GM18870 (cell line): ENCODE results near the gene GAPDHS.

ENCODE experiments used
- ATAC-seq: cut with Tn5 transposase; IDR thresholded peaks from one replicate; pipeline ENCODE4 v1.9.1; 2021; ENCODE audit warnings: moderate library complexity; ENCODE audit not compliant: unreplicated experiment

Gene GAPDHS

DNA sequence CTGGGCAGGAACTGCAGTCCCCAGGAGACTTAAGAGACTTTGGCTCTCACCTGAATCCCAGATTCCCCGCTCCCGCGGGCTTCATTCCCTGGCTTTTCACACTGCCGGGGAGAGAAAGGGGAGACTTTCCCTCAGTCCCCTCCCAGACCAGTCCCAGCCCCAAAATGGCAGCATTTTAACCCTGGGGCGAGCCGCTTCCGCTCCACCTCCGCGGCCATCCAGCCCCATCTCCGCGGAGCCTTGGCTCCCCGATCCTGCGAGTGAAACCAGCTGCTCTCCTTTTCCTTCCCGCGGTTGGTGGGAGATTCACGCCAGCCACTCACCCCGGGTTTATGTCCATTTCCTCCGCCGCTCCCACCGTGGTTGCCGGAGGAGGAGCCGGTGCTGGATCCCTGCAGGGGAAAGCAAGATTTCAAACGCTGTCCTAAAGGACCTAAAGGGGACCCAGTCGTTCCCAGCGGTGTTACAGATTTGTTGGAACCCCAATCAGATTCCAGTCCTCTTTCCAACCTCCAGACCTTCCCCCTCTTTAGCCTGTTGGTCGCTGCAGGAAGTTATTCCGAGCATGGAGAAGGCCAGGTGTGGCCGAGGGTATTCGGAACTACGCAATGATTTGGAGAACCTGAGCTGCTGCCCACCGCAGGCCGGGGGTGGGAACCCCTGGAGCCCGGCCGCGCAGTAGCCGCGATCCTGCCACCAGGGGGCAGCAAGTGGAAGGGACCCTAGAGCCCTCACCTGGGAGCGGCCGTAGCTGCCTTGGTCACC lies 23.2 kb upstream of the GAPDHS start:
- no peak for ATAC-seq

DNA sequence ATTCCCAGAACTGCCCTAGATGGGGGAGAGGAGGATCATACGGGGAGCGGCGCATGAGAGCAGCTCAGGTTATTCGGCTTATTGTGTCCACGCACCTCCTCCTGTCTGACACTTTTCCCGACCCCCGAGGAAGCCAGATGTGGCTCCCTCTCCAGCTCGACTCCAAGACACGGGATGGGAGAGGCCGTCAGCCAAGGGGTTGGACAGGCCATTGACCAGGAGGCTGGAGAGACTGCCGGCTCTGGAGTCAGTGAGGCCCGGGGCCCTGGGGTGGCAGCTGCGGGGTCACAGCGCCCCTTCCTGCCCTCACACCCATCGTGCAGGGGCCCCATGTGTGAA lies 22.7 kb upstream of the GAPDHS start:
- no peak for ATAC-seq

DNA sequence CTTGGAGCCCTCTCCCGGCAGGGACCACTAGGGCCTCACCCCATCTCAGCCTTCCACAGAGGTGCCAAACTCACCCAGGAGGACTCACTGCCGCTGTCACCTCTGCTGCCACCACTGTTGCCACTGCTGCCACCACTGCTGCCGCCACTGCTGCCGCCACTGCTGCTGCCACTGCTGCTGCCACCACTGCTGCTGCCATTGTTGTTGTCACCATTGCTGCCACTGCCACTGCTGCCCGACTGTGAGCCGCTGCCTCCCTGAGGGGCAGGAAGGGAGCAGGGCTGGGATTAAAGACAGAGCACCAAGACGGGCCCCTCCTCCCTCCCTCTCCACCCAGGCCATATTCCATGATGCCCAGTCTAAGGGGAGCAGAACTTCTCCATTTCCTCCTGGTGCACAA lies 21.9 kb upstream of the GAPDHS start:
- ATAC-seq, result no peak

DNA sequence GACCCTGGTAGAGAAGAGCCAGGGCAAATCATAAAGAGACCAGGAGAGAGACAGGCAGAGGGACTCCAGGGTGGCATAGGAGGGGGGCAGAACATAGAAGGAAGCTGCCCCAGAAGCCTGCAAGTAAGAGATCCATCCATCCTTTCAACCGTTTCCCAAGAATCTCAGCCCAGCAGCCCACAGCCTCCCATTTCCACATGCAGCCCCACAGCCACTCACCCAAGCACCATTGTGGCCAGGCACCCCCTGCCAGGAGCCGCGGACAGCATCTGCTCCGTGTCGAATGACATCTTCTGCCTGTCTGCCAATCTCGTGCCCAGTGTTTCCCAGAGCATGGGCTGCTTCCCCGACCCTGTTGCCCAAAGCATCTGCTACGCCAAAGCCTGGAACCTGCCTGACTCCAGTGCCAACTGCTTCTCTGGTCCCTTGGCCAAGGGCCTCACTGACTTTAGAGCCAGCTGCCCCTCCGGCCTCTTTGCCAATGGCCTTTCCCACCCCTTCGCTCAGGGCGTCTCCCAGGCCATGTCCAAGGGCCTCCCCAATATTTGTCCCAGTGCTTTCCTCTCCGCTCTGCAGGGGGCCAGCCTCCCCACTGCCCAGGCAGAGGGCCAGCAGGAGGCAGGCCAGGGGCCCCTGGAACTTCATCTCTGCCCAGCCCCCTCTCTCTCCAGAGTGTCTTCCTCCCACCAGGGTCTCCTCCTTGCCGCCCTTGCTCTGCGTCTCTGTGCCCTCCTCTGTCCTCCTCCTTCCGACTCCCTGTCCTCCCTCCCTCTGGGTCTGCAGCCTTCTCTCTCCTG lies 20.2 kb upstream of the GAPDHS start:
- no peak for ATAC-seq

DNA sequence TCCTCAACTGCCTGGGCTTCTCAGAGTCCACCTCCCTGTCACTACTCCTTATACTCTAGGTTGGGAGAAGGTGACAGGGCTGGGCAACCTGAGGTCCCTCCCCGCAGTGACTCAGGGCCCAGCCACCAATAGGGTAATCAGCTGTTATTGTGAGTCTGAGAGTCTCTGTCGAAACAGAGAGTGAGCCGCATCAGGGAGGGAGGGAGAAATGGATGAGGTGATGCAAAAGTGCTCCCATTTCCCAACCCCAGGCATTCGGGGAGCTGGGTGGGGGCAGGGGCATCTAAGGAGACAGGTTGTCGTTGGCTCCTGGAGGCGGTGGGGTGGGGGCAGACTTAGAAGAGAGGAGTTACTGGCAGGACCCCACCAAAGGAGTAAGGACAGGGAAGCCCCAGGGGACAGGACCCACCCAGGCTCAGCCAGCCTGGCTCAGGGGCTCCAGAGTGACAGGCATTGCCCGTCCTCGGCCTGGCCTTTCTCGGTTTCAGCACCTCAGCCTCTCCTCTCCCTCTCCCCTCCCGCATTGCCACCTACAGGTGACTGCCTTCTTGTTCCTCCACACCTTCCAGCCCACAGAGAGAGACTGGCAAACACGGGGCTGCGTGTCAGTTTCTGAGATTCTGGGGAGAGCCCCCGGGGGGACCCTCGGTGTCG lies 19.5 kb upstream of the GAPDHS start, which contains the start of gene DMKN:
DMKN (minus strand) TSS at position 22 of the 654 bp plus-strand sequence. CDS start 174 bp downstream, outside the sequence.
- no peak for ATAC-seq

DNA sequence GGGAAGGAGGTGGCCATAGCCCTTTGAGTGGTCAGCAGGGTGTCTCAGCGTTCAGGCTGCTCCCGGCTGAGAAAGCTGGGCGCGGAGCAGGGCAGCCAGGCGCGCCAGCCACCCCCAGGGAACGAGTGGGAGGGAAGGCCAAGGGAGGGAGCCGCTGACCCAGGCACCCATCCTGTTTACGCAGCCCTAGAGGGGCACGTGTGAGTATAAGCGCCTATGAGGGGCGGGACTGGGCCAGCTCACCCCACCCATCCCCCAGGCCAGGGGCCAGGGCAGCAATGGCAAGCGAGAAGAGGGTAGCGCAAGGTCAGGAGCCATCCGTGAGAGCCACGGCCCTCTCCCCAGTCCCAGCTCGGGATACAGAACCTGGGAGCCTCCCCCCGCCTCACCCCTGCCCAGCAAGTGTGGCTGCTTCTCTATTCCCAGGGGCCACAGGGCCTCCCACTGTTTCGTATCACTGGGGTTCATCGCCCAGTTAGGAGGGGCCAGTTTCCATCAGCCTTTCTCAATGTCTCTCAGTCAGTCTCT lies 18.9 kb upstream of the GAPDHS start:
- no peak for ATAC-seq

DNA sequence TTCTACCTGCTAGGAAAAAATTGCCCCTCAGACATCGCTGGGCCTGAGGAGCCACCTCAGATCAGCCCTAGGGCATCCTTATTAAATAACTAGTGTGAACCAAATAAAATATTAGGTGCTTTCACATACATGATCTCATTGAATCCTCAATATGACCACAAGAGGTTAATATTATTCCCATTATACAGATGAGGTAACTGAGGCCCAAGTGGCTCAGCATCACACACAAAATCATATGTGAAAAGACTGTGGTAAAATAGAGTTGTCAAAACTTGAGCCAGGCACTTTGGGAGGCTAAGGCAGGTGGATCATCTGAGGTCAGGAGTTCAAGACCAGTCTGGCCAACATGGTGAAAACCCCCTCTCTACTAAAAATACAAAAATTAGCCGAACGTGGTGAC lies 16.9 kb upstream of the GAPDHS start:
- no peak for ATAC-seq

DNA sequence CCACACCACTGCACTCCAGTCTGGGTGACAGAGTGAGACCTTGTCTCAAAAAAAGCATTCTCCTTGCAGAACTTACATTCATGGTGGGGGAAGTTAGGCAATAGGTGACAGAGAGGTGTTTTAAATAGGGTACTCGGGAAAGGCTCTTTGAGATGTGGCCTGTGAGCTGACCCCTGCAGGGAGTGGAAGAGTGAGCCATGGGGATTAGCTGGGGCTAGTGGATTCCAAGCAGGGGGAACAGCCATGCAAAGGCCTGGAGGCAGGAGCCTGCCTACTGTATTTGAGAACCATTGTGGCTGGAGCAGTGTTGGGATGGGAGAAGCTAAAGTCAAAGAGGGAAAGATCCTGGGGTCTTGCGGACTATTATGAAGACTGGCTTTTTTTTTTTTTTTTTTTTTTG lies 15.9 kb upstream of the GAPDHS start:
- no peak for ATAC-seq

DNA sequence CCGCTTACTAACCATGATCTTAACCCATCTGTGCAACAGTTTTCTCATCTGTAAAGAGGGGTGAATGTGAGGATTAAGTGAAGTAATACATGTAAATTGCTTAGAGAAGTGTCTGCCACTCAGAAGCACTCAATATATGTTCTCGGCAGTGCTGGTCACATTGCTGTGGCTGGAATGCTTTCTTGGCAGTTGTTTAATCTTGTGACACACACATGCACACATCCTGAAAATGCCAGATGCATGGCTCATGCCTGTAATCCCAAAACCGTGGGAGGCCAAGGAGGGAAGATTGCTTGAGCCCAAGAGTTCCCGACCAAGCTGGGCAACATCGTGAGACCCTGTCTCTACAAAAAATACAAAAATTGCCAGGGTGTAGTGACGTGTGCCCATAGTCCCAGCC lies 14.9 kb upstream of the GAPDHS start:
- no peak for ATAC-seq

DNA sequence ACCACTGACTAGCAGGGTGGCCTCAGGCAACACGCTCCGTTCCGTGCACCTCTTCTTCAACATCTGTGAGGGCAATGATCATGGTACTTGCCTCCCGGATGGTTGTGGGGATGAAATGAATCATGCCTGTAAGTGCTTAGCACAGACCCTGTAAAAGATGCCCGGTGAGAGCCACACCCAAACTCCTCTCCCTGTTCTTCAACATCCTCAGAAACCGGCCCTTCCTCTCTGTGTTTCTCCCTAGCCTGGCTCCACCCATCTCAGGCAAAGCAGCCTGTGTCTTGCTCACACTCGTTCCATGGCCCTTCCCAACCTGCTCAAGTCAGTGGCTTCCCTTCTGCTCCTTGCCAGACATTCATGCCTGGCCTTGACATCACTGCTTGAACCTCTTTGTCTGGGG lies 14.0 kb upstream of the GAPDHS start:
- ATAC-seq, result no peak

DNA sequence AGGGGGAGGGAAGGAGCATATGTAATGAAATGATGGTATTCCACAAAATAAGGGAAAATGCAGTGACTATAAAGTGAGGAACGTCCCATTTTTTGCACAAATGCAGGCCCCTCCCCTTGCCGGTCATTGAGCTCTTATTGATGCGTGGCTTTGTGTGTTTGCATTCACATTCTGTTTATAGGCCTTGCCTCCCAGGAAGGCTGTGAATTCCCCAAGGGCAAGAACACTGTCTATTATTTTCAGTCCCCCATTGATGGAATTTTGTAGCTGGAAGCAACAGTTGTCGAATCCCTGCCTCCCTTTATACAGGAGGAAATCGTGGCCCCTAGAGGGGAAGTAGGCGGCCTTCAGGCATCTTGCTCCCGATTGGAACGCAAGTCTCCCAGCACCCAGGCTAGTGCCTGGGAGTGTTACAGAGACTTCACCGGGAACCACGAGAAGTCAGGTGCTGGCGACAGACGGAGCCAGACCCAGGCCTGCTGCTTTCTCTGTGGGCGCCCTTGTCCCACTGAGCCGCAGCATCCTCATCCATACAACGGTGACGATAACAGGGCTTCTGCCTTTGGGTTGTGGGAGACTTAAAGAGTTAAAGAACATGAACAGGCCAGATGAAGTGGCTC lies 12.0 kb upstream of the GAPDHS start:
- ATAC-seq, result no peak

DNA sequence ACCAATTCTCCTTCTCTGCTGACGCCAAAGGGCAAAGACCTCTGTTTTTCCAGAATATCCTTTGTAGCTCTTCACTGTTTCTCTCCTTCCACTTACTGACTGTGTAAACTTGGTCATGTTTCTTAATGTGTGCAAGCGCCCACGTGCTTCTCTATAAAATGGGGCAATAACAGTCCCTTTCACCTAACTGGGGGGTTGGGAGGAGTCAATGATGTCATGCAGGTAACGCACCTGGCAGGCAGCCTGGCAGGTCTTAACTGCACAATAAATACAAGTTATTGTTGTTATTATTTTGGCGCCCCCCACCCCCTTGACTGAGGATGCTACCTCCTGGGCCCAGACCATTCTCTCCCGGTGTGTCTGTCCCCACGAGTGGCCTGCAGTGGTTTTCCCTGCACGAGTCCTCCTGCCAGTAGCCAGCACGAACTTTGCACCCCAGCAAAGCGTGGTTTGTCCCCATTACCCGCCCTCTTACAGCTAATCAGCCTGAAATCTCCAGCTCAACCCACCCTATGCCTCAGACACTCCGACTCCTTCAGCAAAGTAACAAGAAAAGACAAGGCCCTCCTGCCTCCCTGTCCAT lies 10.4 kb upstream of the GAPDHS start:
- no peak for ATAC-seq

DNA sequence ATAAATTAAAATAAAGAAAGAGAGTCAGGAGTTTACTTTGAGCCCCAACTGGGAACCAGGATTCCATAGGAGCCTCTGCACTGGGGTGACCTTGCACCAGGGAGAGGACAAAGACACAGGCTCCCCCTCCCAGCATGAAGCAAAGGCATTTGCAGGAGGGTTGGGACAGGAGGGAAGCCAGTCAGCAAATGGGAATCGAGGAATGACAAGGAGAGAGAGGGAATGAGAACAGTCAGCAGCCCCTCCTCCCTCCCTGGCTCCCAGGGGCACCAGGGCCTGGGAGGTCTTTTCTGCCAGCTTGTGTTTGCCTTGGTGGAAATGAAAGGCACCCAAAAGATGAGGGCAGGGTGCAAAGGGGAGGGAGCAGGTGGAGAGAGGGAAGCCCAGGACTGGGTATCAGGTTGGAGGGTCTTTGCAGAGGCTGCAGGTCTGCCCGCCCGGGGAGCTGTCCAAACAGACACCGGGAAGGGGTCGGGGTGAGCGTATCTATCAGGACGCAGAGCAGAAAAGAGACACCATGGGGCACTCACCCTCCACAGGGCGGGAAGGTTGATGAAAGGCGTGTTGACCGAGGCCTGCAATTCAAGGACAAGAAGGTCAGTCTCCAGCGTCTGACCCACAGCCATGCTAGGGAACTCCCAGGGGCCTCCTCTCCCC lies 8.9 kb upstream of the GAPDHS start:
- no peak for ATAC-seq

DNA sequence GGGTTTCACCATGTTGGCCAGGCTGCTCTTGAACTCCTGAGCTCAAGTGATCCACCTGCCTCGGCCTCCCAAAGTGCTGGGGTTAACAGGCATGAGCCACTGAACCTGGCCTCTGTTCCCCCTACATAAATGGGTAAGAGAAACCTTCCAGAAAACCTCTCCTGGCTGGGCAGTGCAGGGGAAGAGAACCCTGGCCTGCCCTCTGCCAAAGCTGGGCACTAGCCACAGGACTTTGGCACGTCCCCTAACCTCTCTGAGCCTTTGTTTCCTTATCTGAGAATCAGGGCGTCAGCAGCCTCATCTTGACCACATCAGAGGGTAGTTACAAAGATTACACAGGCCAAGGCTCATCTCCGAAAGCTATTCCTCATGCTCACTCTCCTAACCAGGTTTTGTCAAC lies 7.4 kb upstream of the GAPDHS start:
- ATAC-seq, result no peak

DNA sequence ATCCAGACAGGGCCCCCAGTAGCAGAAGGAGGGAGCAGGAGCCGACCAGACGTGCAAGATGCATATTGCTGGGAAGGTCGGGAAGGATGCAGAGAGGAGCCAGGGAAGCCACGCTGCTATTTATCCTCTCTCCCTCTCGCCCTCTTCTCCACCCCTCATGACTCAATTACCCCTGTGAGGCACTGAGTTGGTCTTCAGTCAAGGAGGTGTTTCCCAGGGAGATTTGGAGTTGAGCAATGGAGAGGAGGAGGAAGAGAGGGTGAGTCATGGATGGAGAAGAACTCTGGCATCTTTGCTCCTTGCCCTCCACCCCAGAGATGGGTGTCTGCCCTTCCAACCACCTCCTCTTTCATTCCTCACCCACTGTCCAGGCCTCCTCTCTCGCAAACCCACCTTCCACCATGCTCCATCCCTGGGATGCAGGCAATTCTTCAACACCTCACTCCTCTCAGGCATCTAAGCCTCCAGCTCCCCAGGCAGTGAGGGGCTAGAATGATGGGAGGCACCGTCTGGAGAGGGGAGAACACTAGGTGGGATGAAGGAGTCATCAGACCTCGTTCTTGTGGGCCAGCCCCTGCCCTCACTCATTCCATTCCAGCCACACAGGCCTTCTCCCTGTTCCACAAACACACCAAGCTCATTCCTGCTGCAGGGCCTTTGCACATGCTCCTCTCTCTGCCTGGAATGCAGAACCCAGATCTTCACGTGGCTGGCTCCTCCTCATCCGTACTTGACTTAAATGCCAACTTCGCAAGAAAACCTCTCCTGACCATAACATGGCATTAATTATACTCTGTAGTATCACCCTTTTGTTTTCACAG lies 4.8 kb upstream of the GAPDHS start, which contains the start of gene SBSN:
SBSN (minus strand) TSS at position 94 of the 821 bp plus-strand sequence; CDS start at position 64, 30 bp downstream.
- ATAC-seq, result no peak

DNA sequence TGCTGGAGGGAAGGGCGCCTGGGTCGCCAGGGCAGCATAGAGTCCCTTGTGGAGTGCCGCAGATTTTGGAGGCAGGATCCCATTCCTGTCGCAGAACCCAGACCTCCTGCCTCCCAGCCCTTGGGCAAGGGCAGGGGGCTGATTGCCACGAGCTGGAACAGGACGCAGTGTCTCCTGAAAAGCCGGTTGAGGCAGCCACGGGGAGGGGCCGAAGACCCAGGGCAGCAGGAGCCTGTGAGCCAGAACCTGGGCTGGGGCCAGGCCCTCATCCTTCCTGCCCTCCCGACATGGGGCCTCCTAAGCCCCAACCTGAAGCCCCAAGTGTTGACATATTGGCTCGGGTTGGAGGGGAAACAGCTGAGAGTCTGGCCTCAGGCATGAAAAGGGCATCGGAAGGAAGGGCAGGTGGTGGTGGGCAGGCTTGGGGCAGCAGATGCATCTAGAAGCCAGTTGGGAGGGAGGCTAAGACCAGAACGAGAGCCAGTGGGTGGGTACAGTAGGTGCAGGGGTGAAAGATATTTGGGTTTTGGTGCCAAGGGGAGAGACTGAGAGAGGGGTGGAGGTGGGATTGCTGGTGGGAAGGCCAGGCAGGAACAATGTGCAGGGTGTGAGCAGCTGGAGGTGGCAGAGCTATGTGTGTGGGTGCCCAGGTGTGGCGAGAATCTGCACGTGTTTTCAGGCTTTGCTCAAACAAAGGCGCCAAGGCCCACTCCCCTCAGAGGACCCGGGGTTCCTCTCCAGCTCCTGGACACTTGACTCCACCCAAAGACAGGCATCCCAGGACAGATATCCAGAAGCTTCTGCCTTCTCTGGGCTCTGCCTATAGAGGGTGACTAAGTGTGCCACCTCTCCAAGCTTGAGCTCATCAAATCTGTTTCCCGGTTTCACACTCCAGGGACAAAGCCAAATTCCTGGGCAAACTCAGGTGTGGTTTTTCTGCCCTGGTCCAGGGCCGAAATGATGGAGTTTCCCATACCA lies 3.7 kb upstream of the GAPDHS start:
- no peak for ATAC-seq

DNA sequence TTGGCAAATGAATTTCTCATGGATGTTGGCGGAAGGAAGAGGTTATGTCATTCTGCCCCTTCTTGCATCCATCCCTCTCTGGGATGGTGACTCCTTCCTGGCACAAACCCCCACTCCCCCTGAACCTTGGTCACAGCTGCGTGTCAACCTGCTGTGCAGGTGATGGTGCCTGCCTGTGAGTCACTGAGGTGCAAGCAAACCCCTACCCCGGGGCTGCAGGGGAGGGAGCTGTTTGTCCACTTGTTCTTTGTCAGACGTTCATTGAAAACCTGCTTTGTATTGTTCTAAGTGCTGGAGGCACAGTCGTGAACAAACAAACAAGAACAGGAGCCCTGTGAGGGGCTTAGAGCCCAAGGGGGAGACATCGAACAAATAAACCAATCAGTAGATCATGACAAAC lies 2.0 kb upstream of the GAPDHS start:
- ATAC-seq, result no peak

DNA sequence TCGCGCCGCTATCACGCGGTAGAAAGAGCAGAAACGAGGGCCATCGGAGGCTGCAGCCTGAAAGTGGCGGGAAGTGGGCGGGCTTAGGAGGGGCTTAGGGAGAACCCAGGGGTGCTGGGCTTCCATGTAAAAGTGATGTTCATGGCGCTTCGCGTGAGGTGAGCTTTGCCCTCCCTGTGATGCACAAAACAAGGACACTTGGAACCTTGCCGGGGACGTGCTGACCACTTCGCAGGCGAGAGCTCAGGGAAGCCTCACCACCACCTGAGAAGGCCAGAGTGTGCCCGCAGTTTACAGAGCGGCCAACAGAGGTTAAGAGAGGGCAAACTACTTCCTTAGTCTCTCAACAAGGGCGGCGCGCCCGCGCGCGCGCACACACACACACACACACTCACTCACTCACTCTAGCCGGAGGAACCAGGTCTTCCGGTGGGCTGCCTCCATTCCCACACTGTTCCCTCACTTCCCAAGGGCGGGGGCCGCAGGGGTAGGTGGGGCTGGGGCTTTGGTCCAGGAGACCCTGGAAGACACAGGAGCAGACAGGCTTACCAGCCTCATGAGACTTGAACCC lies 651 bp downstream of the GAPDHS start:
- ATAC-seq, result no peak
